ENCODE data around the gene AP1M1. TPM values are rescaled to one million over a fixed set of nuclear protein-coding genes. Genes with fewer than 3 reads are reported as not detected.

AP1M1 gene
- total and polyA plus RNA-seq, 2 of the 4 experiments (the other 2 are of a cell fraction) = 85.1 to 99.1 TPM

GRCh38 chr19:16249826-16250404 is 52.2 kb downstream of the AP1M1 start:
- ATAC-seq (ENCODE audit: low read depth) = no peak
- Histone ChIP-seq H3K4me3 (ENCODE audit: insufficient read depth, low read depth, low read length) (no peak overlapping the region), H3K79me1 (ENCODE audit: low read depth in 1 of 2, low read length in 2 of 2) (no peaks in the 10 kb centered on the region), H3K4me2 (ENCODE audit: low read depth, low read length) (no peak overlapping the region), H3K27me3 (ENCODE audit: control insufficient read depth, insufficient read depth, low read length) (no peaks in the 10 kb centered on the region), H3K9ac (ENCODE audit: low read depth, low read length) (no peak overlapping the region), H3K9me3 (ENCODE audit: control insufficient read depth, insufficient read depth, low read length) (no peaks in the 10 kb centered on the region), H3K36me3 (ENCODE audit: control insufficient read depth, insufficient read depth, low read length) (no peaks in the 10 kb centered on the region), H2AFZ (replicated peaks; ENCODE audit: low read length, poor library complexity) (no peak overlapping the region), H2BK15ac (ENCODE audit: low read depth, low read length) (no peak overlapping the region), H4K8ac (ENCODE audit: low read depth in 2 of 2, low read length in 2 of 2) (no peak overlapping the region), H2BK20ac (ENCODE audit: low read depth, low read length) (no peak overlapping the region), H3K56ac (ENCODE audit: extremely low read depth, insufficient read depth, low read length) (no peak overlapping the region), H3K23ac (ENCODE audit: low read depth, low read length) (no peak overlapping the region), H3K14ac (replicated peaks; ENCODE audit: low read depth, low read length) (no peak overlapping the region), H3K27ac (ENCODE audit: insufficient read depth, low read length) (no peak overlapping the region), H2BK5ac (ENCODE audit: low read depth, low read length, poor library complexity, severe bottlenecking) (no peak overlapping the region), H4K91ac (ENCODE audit: insufficient read depth, low read depth, low read length) (no peak overlapping the region), H4K5ac (ENCODE audit: low read depth, low read length) (no peak overlapping the region), H2BK120ac (ENCODE audit: low read depth, low read length) (no peak overlapping the region), H3K4me1 (ENCODE audit: control insufficient read depth, insufficient read depth, low read length) (no peaks in the 10 kb centered on the region), H2AK9ac (replicated peaks; ENCODE audit: low read depth, low read length, poor library complexity) (no peak overlapping the region), H2AK5ac (ENCODE audit: low read depth, low read length) (no peak overlapping the region), H3K4ac (ENCODE audit: low read depth, low read length) (no peak overlapping the region), H3K9me1 (ENCODE audit: insufficient read depth, low read length) (peaks cover 6% of the 10 kb centered on the region; the same call in 1 of the 2 replicates), H3K18ac (ENCODE audit: low read depth, low read length) (no peak overlapping the region), H4K20me1 (ENCODE audit: insufficient read depth, low read length) (0 out of 2 replicates have a peak, but pooled peaks cover 5% of the 10 kb centered on the region)
- POLR2A ChIA-PET (ENCODE audit: unreplicated experiment) = no interaction called here
- TF ChIP-seq BHLHE40 (IDR thresholded peaks at IDR 0.05; ENCODE audit: low read depth, low read length) (no peak), CTCF (conservative IDR thresholded peaks at IDR 0.05; ENCODE audit: low read depth, low read length) (no peak), USF2 (IDR thresholded peaks at IDR 0.05; ENCODE audit: low read depth, low read length) (no peak), RAD21 (IDR thresholded peaks at IDR 0.05; ENCODE audit: low read length) (no peak), RCOR1 (IDR thresholded peaks at IDR 0.05; ENCODE audit: insufficient replicate concordance, low read length) (no peak), CHD1 (IDR thresholded peaks at IDR 0.05; ENCODE audit: low read depth, low read length) (no peak), RFX5 (IDR thresholded peaks at IDR 0.05; ENCODE audit: low read depth, low read length) (no peak), MXI1 (IDR thresholded peaks at IDR 0.05; ENCODE audit: borderline replicate concordance, low read depth, low read length) (no peak), CEBPB (IDR thresholded peaks at IDR 0.05; ENCODE audit: low read depth, low read length) (no peak), MAFK (IDR thresholded peaks at IDR 0.05; ENCODE audit: low read depth, low read length) (no peak), MAZ (IDR thresholded peaks at IDR 0.05; ENCODE audit: borderline replicate concordance, low read depth, low read length) (no peak), ELK1 (IDR thresholded peaks at IDR 0.05; ENCODE audit: borderline replicate concordance, low read depth, low read length) (no peak), FOS (IDR thresholded peaks at IDR 0.05; ENCODE audit: low read depth, low read length) (no peak), NFE2L2 (IDR thresholded peaks at IDR 0.05; ENCODE audit: low read depth, low read length) (no peak), POLR2A (IDR thresholded peaks at IDR 0.05; ENCODE audit: low read depth, low read length) (no peak)
- no TSS peak for BruUV-seq (replicated peaks)
- in situ Hi-C loops (cut with MboI; ENCODE audit: low sequenced_read_pairs) (loop anchor here (5.0 kb wide), 2 partner anchors 72 to 132 kb away; partner anchors contain the start of gene KLF2), dilution Hi-C loops (cut with HindIII; ENCODE audit: low sequenced_read_pairs, unreplicated experiment) (no loop called here), intact Hi-C loops (cut with micrococcal nuclease) (no loop called here)
- CTCF ChIA-PET = interaction anchor here (1.3 to 5.1 kb wide), 2 partner anchors 133 kb away, joined by 3 to 33 read pairs; no protein-coding TSS in a partner anchor
- peak; percentile 41 for DNase-seq
- WGBS, 2 experiments (ENCODE audit: extremely low coverage in 2 of 2, insufficient read length in 1 of 2) = 93% methylated on average over 7 of the region's 10 CpGs; no CpG with 5 or more reads in 1 of the 2 experiments

Measured in IMR-90 (cell line).